DOHH2 (cell line): ENCODE measurements around the gene WWOX.
"Not testable (repeated sequence)": the region's sequence is repeated elsewhere in the genome, so short reads cannot be mapped to it uniquely, and the experiment has no call there.

ENCODE experiments used
- CTCF ChIP-seq: fragments of 200-600 bp; sonication (generic); IDR thresholded peaks from one replicate; pipeline ENCODE4 v1.5.1; 2014; ENCODE audit warnings: antibody characterized with exemption, mild to moderate bottlenecking, low read depth, low read length; ENCODE audit not compliant: poor library complexity, severe bottlenecking
- EZH2phosphoT487 ChIP-seq: fragments of 200-600 bp; sonication (generic); IDR thresholded peaks from 2 replicates; pipeline ENCODE4 v1.6.1; 2017; ENCODE audit warnings: borderline replicate concordance, mild to moderate bottlenecking, antibody characterized with exemption, low read length, moderate library complexity, mixed read lengths

- not testable (repeated sequence) for TF ChIP-seq CTCF, EZH2phosphoT487
Measured at GRCh38 chr16:79260890-79261289, 1161.4 kb downstream of the WWOX start.
